CD4-positive, alpha-beta T cell treated with Interleukin-17A for 1 hour (primary cell): ENCODE measurements around the gene CALY.
"Not testable (repeated sequence)": the region's sequence is repeated elsewhere in the genome, so short reads cannot be mapped to it uniquely, and the experiment has no call there.

Experiments
- DNase-seq: peaks from one replicate; pipeline ENCODE4 v3.0.0-alpha.2; 2020

Gene CALY

GRCh38 chr10:133327651-133328357 is 8.9 kb downstream of the CALY start:
- no peak for DNase-seq

DNA sequence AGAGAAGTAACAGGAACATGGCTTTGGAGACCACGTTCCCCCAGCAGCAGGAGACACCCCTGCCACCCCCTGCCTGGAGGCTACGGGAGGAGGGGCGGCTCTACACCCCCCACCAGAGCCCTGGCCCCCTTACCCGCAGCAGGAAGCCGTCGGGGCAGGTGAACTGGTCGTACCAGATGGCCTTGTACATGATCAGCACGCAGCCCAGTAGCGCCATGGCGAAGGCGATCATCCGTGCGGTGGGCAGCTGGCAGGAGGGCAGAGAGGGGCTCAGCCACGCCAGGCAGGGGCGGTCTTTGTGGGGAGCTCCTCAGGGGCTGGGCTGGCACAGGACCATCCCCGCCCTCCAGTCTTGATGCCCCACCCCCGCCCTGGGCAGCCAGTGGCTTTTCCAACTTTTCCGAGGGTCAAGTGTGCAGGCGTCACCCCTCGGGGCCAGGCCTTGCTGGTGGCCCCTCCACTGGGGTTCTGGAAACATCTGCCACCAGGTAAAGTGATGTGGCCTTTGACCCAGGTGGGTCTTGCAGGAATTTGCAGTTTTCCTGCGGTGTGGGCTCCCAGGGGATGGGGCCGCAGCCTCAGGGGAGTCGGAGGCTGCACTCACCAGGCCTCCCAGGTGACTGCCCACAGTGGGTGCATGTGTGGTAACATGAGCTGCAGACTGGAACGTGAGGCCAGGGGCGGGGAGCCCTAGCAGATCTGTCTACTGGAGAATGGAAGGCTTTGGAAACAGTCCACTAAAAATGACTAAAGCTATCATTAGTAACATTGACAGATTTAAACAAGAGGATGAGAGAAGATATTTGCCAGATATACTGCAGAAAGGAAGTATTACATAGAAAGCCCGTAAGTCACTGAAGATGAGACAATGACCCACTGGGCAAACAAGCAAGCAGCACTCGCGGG is 9.7 kb downstream of the CALY start:
- DNase-seq, result no peak

DNA sequence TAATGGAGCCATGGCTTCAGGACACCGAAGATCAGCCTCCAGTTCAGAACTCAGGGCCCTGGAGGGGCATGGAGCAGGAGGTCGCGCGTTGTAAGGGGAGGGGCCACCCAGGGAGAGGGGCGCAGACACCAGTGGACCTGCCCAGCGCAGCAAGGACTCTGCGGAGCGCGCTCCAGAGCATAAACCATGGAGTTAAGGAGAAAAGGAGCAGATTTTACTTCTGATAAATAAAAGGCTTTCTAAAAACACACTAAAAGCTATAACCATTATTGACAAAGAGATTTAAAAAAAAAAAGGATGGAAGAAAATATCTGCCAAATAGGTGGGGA is 10.5 kb downstream of the CALY start:
- no peak for DNase-seq

DNA sequence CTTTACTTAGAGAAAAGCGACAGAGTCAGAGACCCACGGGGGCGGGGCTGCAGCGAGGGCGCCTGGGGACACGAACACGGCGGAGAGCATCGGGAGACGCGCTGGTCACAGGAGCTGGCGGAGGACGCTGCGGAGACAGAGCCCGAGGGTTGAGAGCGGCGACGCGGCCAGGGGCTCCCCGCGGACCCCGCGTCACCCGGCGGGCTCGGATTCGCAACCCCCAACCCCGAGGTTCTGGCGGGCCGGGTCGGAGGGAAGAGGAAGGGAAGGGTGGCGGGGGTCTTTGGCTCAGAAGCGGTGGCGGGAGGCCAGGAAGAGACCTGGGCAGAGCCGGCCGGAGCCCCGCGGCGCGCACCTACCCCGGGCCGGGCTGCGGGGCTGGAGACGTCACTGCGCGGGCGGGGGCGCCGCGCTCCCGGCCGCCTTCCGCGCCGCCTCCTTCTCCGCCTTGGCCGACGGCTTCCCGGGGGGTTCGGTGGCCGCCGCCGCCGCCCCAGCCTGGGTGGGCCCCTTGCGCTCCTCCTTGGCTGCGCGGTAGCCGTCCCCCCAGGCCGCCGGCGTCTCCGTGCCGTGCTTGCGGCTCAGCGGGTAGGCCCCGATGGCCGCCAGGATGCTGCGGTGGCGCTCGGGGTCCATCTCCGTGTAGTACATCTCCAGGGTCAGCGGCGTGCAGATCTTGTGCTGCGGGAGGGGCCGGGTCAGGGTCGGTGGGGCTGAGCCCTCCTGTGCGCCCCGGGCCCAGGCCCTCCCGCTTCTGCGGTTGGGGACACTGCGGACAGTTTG is 11.1 kb downstream of the CALY start:
- DNase-seq, result peak; percentile 34

- DNase-seq, result no peak
These were observed 11.8 kb downstream of the CALY start for GRCh38 chr10:133324857-133325260.

- DNase-seq, result peak; percentile 82
These were observed 12.4 kb downstream of the CALY start for GRCh38 chr10:133324198-133324792.

GRCh38 chr10:133322064-133322709 is 14.5 kb downstream of the CALY start:
- not testable (repeated sequence) for DNase-seq

- DNase-seq, result not testable (repeated sequence)
These were observed 15.8 kb downstream of the CALY start for GRCh38 chr10:133320852-133321422.

- peak; percentile 77 for DNase-seq
These were observed 18.1 kb downstream of the CALY start for GRCh38 chr10:133318494-133319127.

- DNase-seq, result no peak
These were observed 20.0 kb downstream of the CALY start for GRCh38 chr10:133316732-133317131.

DNA sequence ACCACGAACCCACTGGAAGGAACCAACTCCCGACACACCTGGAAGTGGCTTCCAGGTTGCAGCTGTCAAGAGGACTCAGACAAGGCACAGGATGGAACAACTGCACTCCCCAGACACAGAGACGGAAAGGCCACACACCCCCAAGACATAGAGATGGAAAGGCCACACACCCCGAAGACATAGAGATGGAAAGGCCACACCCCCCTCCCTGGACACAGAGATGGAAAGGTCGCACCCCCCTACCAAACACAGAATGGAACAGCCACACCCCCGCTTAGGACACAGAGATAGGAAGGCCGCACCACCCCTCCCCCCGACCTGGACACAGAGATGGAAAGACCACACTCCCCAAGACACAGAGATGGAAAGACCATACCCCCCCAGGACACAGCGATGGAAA is 20.4 kb downstream of the CALY start:
- DNase-seq, result no peak

DNA sequence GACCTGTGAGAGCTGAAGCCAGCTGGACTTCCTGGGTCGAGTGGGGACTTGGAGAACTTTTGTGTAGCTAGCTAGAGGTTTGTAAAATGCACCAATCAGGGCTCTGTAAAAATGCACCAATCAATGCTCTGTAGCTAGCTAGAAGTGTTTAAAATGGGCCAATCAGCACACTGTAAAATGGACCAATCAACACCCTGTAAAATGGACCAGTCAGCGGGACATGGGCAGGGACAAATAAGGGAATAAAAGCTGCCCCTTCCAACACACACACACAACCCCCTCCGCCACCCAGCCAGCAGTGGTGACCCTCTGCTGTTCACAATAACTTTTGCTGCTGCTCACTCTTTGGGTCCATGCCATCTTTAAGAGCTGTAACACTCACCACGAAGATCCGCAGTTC is 20.8 kb downstream of the CALY start:
- no peak for DNase-seq

DNA sequence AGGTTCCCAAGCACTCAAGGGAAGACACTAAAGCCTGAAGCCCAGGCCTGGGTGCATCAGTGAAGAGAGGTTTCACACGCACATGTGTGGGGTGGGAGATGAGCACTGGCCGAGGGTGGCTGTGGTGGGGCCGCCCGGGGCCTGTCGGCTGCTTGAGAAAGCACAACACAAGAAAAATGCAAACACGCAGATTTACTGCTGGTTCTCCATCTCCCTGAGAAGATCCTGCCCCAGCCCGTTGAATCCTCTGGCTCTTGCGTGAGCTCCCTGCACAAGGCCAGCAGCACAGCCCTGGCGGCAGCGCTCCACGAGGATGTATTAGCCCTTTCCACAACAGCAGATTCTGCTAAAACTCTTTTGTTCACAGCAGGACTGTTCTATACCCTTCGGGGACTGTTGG is 21.8 kb downstream of the CALY start:
- no peak for DNase-seq

GRCh38 chr10:133313192-133313591 is 23.5 kb downstream of the CALY start:
- DNase-seq, result no peak

- DNase-seq, result no peak
These were observed 23.9 kb downstream of the CALY start for GRCh38 chr10:133312769-133313145.

DNA sequence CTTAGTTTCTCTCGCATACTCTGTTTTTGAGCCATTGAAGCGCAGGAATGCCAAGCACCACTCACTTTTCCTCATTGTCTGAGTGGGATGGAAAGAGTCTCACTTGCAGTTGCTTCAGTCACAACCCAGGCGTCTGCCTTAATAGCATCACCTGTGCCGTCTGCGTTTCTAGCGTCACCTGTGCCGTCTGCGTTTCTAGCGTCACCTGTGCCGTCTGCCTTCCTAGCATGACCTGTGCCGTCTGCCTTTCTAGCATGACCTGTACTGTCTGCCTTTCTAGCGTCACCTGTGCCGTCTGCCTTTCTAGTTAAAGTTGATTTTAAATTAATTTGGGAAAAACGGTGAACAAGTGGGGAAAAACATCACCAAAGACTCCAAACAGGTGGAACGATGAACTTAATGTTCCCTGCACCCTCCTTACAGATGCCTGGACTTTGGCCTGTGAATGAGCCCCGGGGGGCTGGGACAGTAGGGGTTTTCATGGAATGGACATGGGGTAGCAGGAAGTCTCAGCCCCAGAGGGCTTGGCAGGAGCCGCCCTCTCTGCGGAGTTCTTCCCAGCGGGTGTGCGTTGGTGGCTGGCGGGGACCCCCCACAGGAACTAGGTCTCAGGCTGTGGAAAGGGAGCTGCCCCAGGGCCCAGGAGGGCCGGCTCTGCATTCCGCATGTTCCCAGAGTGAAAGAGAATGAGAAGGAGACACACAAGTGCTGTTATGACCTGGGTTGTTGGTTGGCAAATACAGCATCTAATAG is 24.5 kb downstream of the CALY start:
- no peak for DNase-seq

GRCh38 chr10:133311570-133311969 is 25.1 kb downstream of the CALY start:
- DNase-seq, result no peak

DNA sequence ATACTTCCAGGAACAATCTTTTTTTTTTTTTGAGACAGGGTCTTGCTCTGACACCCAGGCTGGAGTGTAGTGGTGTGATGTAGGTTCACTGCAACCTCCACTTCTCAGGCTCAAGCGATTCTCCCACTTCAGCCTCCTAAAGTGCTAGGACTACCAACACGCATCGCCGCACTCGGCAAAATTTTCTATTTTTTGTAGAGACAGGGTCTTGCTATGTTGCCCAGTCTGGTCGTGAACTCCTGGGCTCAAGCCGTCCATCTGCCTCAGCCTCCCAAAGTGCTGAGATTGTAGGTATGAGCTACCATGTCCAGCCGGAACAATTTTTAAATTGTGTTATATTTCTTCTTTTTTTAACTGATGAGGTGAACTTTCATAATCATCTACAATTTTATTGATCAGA is 25.9 kb downstream of the CALY start:
- DNase-seq, result no peak

DNA sequence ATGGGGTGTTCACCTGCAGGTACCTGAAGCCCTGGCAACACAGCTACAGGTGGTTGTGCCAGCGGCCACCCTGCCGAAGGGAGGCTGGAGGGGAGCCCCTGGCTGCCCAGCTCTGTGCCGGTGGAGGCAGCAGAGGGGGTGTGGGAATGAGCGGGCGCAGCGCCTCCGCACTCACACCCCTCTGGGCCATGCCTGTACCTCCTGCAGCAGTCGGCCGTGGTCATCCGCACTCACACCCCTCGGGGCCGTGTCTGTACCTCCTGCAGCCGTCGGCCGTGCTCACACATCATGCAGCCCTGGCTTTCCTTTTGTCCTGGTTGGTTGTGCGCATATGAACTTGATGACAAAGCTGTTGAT is 26.3 kb downstream of the CALY start:
- DNase-seq, result no peak

DNA sequence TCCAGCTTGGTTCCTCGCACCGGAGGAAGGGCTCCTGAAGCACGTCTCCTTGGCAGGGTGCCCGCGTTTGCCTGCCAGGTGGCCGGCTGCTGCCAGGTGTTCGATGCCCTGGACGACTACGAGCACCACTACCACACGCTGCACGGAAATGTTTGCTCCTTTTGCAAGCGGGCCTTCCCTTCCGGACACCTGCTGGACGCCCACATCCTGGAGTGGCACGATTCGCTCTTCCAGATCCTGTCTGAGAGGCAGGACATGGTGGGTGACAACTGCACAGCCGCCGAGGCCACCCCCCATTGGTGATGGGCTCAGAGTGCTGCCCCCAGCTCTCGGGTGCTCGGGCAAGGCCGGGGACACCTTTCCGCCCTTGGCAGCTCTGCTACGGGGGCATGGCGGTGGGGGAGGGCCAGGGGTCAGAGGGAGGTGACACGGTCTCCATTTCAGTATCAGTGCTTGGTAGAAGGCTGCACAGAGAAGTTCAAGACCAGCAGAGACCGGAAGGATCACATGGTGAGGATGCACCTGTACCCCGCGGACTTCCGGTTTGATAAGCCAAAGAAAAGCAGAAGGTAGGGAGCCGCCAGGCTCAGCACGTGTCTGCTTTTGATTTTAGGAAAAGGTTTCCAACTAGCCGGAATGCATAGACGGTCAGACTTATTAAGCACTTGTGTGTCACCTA is 26.8 kb downstream of the CALY start:
- no peak for DNase-seq
